HepG2 (cell line): ENCODE results near the gene SGMS1. TPM values are rescaled to one million over a fixed set of nuclear protein-coding genes. Genes with fewer than 3 reads are reported as not detected.

Source experiments
- ATAC-seq: fragments of 200-7000 bp; cut with Tn5 transposase; 3 replicates; pipeline ENCODE4 v1.9.1; 2020; ENCODE audit warnings: mild to moderate bottlenecking, moderate library complexity
- BruUV-seq: library from RNA; stranded (reverse); fragments of 400-500 nt; replicated peaks from 2 replicates; lab custom pipeline; 2021; lab: Mats Ljungman, UMichigan
- CTCF ChIA-PET: fragments of 300-600 bp; formaldehyde crosslinking; extraction: SDS; loops from one replicate; lab custom pipeline; 2021; ENCODE audit warnings: low total read pairs, inconsistent platforms, low intra/inter-chr PET ratio; lab: Yijun Ruan, JAX
- POLR2A ChIA-PET: fragments of 350-600 bp; sonication (Branson Sonifier 250); formaldehyde crosslinking; loops from one replicate; lab custom pipeline; 2020; ENCODE audit warnings: antibody characterized with exemption, inconsistent platforms; lab: Yijun Ruan, JAX
- DNase-seq: peaks from one replicate; pipeline ENCODE4 v3.0.0-alpha.2; 2015; ENCODE audit warnings: low spot score
- FAIRE-seq: peaks from 3 replicates; lab custom pipeline; 2011; peaks lifted over from hg19 to GRCh38; lab: Jason Lieb, UNC
- H2AFZ ChIP-seq: one replicate; pipeline ENCODE4 v1.6.1; 2011; ENCODE audit warnings: low read length, inconsistent platforms
- H3K27ac ChIP-seq: fragments of 300-600 bp; 3 replicates; pipeline ENCODE4 v1.8.0; 2011; ENCODE audit warnings: mixed run types, mild to moderate bottlenecking, mixed read lengths, low read length, inconsistent platforms; ENCODE audit not compliant: insufficient read depth; ENCODE audit errors: extremely low read length
- H3K27me3 ChIP-seq, 2 experiments: fragments of 200-600 bp in 1 of 2; 2 replicates in 1 of 2; 3 replicates in 1 of 2; pipeline versions ENCODE4 v1.6.0 to v1.8.0; 2011; ENCODE audit warnings: low read length in 2 of 2, mild to moderate bottlenecking in 2 of 2, moderate library complexity in 2 of 2, inconsistent platforms in 1 of 2; ENCODE audit not compliant: insufficient read depth in 2 of 2, control insufficient read depth in 1 of 2
- H3K36me3 ChIP-seq, 2 experiments: fragments of 200-600 bp in 1 of 2; replicated peaks in 1 of 2; 2 replicates in 1 of 2; 3 replicates in 1 of 2; pipeline versions ENCODE4 v1.5.1 to v1.8.0; 2011; ENCODE audit warnings: low read length in 2 of 2, inconsistent platforms in 1 of 2; ENCODE audit not compliant: insufficient read depth in 2 of 2, control insufficient read depth in 1 of 2
- H3K4me1 ChIP-seq: 2 replicates; pipeline ENCODE4 v1.5.1; 2012; ENCODE audit warnings: low read length, inconsistent platforms; ENCODE audit not compliant: insufficient read depth
- H3K4me2 ChIP-seq: 2 replicates; pipeline ENCODE4 v1.6.0; 2011; ENCODE audit warnings: low read depth, low read length, inconsistent platforms
- H3K4me3 ChIP-seq, 3 experiments: fragments of 200-600 bp in 1 of 3; sonication (generic), shearing (Covaris generic) in 1 of 3; replicated peaks in 1 of 3; 2 replicates each; pipeline ENCODE4 v1.5.1; 2011 to 2016; ENCODE audit warnings: low read length in 3 of 3, inconsistent platforms in 2 of 3, low read depth in 2 of 3, mild to moderate bottlenecking in 2 of 3, control low read depth in 1 of 3, mixed read lengths in 1 of 3; ENCODE audit not compliant: insufficient read depth in 1 of 3
- H3K79me2 ChIP-seq: one replicate; pipeline ENCODE4 v1.6.1; 2011; ENCODE audit warnings: low read length, inconsistent platforms; ENCODE audit not compliant: insufficient read depth
- H3K9ac ChIP-seq: 2 replicates; pipeline ENCODE4 v1.6.0; 2011; ENCODE audit warnings: mild to moderate bottlenecking, low read depth, low read length, inconsistent platforms; ENCODE audit not compliant: insufficient read depth
- H3K9me3 ChIP-seq: 2 replicates; pipeline ENCODE4 v1.5.1; 2012; ENCODE audit warnings: mild to moderate bottlenecking, low read length
- H4K20me1 ChIP-seq: 2 replicates; pipeline ENCODE4 v1.6.0; 2011; ENCODE audit warnings: inconsistent platforms, mild to moderate bottlenecking, low read length, moderate library complexity; ENCODE audit not compliant: insufficient read depth
- CBX1 ChIP-seq: IDR thresholded peaks from one replicate; pipeline ENCODE4 v1.6.1; 2016; ENCODE audit warnings: antibody characterized with exemption, low read depth
- DZIP1 ChIP-seq: sonication (generic); formaldehyde crosslinking; IDR thresholded peaks from 2 replicates; pipeline ENCODE4 v1.5.0; 2020; ENCODE audit warnings: mild to moderate bottlenecking, missing genetic modification reagents
- MEIS1 ChIP-seq: sonication (generic); formaldehyde crosslinking; IDR thresholded peaks from 2 replicates; pipeline ENCODE4 v1.9.0; 2021; ENCODE audit warnings: mild to moderate bottlenecking, missing genetic modification reagents, moderate library complexity, borderline replicate concordance
- ONECUT2 ChIP-seq: sonication (generic); formaldehyde crosslinking; IDR thresholded peaks from 2 replicates; pipeline ENCODE4 v1.4.0; 2020; ENCODE audit warnings: missing genetic modification reagents
- POLR2AphosphoS5 ChIP-seq: IDR thresholded peaks from 2 replicates; pipeline ENCODE4 v1.6.1; 2012; ENCODE audit warnings: low read depth, low read length
- RFXAP ChIP-seq: sonication (generic); formaldehyde crosslinking; IDR thresholded peaks from 2 replicates; pipeline ENCODE4 v1.4.0; 2020; ENCODE audit warnings: missing genetic modification reagents, borderline replicate concordance
- ZGPAT ChIP-seq: IDR thresholded peaks from 2 replicates; pipeline ENCODE4 v1.6.1; 2016; ENCODE audit warnings: mild to moderate bottlenecking
- ZNF761 ChIP-seq: sonication (generic); formaldehyde crosslinking; conservative IDR thresholded peaks from 2 replicates; pipeline ENCODE4 v1.4.0; 2020; ENCODE audit warnings: mild to moderate bottlenecking, missing genetic modification reagents
- ZNF782 ChIP-seq: sonication (generic); formaldehyde crosslinking; IDR thresholded peaks from 2 replicates; pipeline ENCODE4 v1.4.0; 2020; ENCODE audit warnings: missing genetic modification reagents, mild to moderate bottlenecking, borderline replicate concordance
- WGBS: methylation state at CpG from one replicate; pipeline ENCODE4 v1.1.6; 2017; ENCODE audit warnings: low lambda C conversion rate; 5-methylcytosine and 5-hydroxymethylcytosine counted together
- in situ Hi-C: cut with HindIII; loops from 2 replicates; pipeline ENCODE4 v1.10.0; 2017; ENCODE audit warnings: low pct_unique_long_range_greater_than_20kb; ENCODE audit not compliant: extremely low pct_ligation_motif_present
- intact Hi-C: fragments of 100-400 bp; cut with micrococcal nuclease; formaldehyde crosslinking; loops from one replicate; pipeline ENCODE4 v1.10.0; 2022; ENCODE audit not compliant: unreplicated experiment
- polyA plus RNA-seq, 8 experiments: library from polyadenylated mRNA; depleted of rRNA in 3 of 8; stranded (reverse) in 7 of 8; unstranded in 1 of 8; fragments of >200 nt; fragmentation: Illumina TruSeq in 4 of 8; extraction: Trizol in 4 of 8; gene quantifications; 2 replicates each; pipeline versions ENCODE4 v1.2.1 to v1.2.3, GENCODE V29; 2011 to 2016; ENCODE audit warnings: low read depth in 4 of 8, missing spikeins in 1 of 8, mixed read lengths in 1 of 8; ENCODE audit not compliant: insufficient read depth in 1 of 8
- total RNA-seq, 5 experiments: library from RNA; depleted of rRNA; stranded (reverse); fragments of >200 nt; fragmentation: Illumina TruSeq; extraction: Trizol; gene quantifications; 2 replicates each; pipeline ENCODE4 v1.2.3, GENCODE V29; 2016; ENCODE audit warnings: low read depth in 1 of 5

The SGMS1 gene
- total and polyA plus RNA-seq, 2 of the 13 experiments (the other 11 are each of a cell fraction or from before 2014, with no cell fraction given) = 6.5 to 15.1 TPM

- Histone ChIP-seq H3K79me2 (no peaks in the 10 kb centered on the region), H3K4me2 (no peak overlapping the region), H4K20me1 (no peaks in the 10 kb centered on the region), H3K4me3 (no peak overlapping the region), H3K4me1 (peaks cover 36% of the 10 kb centered on the region), H3K27ac (no peak overlapping the region), H3K9ac (no peak overlapping the region), H3K36me3 (no peaks in the 10 kb centered on the region), H3K27me3 (no peaks in the 10 kb centered on the region), H3K9me3 (no peaks in the 10 kb centered on the region), H2AFZ (no peak overlapping the region)
- 96% methylated on average over 1 of the region's 1 CpG for WGBS
- no TSS peak for BruUV-seq
- DNase-seq (no peak), FAIRE-seq (no peak), ATAC-seq (no peak)
- CTCF ChIA-PET = no interaction called here
- intact Hi-C loops (no loop called here), in situ Hi-C loops (no loop called here)
- TF ChIP-seq RFXAP (CRISPR knock-in tag) = no peak
- no peak for TF ChIP-seq POLR2AphosphoS5
- no peak for TF ChIP-seq DZIP1
- no peak for TF ChIP-seq ZNF782
- TF ChIP-seq CBX1 = no peak
- no peak for TF ChIP-seq ONECUT2 (CRISPR knock-in tag)
- no peak for TF ChIP-seq MEIS1 (CRISPR knock-in tag)
- no peak for TF ChIP-seq ZNF761 (CRISPR knock-in tag)
- TF ChIP-seq ZGPAT (CRISPR knock-in tag) = no peak
- POLR2A ChIA-PET = no interaction called here
Observed at GRCh38 chr10:50498465-50498864, 125.3 kb downstream of the SGMS1 start.
